CD4-positive, alpha-beta T cell treated with Interferon gamma for 1 hour (primary cell): Measurements from ENCODE around the gene TMPRSS15.
"Not testable (repeated sequence)": the region's sequence is repeated elsewhere in the genome, so short reads cannot be mapped to it uniquely, and the experiment has no call there.

Experiments used
- DNase-seq: peaks from one replicate; pipeline ENCODE4 v3.0.0-alpha.2; 2020

The TMPRSS15 gene

GRCh38 chr21:18403735-18404450 lies at the start of gene TMPRSS15:
TSS of gene TMPRSS15 (minus strand) at chr21:18403785. CDS start at chr21:18403622, 163 bp downstream.
- DNase-seq = no peak

GRCh38 chr21:18451670-18452069 lies 48.1 kb upstream of the TMPRSS15 start:
- DNase-seq = no peak

GRCh38 chr21:18449605-18450550 lies 46.3 kb upstream of the TMPRSS15 start:
- DNase-seq = no peak

- DNase-seq = peak; percentile 57
These were observed 40.1 kb upstream of the TMPRSS15 start for GRCh38 chr21:18443701-18444100.

- DNase-seq = no peak
These were observed 39.5 kb upstream of the TMPRSS15 start for GRCh38 chr21:18443085-18443484.

- DNase-seq = no peak
These were observed 26.8 kb upstream of the TMPRSS15 start for GRCh38 chr21:18430341-18430740.

GRCh38 chr21:18424276-18424675 lies 20.7 kb upstream of the TMPRSS15 start:
- no peak for DNase-seq

GRCh38 chr21:18417141-18417790 lies 13.7 kb upstream of the TMPRSS15 start:
- no peak for DNase-seq

GRCh38 chr21:18411565-18411964 lies 8.0 kb upstream of the TMPRSS15 start:
- DNase-seq = no peak

GRCh38 chr21:18409579-18409978 lies 6.0 kb upstream of the TMPRSS15 start:
- DNase-seq = no peak

GRCh38 chr21:18398843-18399242 lies 4.7 kb downstream of the TMPRSS15 start:
- DNase-seq = no peak

GRCh38 chr21:18387994-18388393 lies 15.6 kb downstream of the TMPRSS15 start:
- DNase-seq = no peak

- DNase-seq = no peak
These were observed 18.8 kb downstream of the TMPRSS15 start for GRCh38 chr21:18384771-18385170.

GRCh38 chr21:18382934-18383619 lies 20.5 kb downstream of the TMPRSS15 start:
- not testable (repeated sequence) for DNase-seq

GRCh38 chr21:18382141-18382540 lies 21.4 kb downstream of the TMPRSS15 start:
- no peak for DNase-seq

GRCh38 chr21:18373606-18374005 lies 30.0 kb downstream of the TMPRSS15 start:
- no peak for DNase-seq

- DNase-seq = no peak
These were observed 33.3 kb downstream of the TMPRSS15 start for GRCh38 chr21:18370301-18370700.

GRCh38 chr21:18369115-18369514 lies 34.5 kb downstream of the TMPRSS15 start:
- no peak for DNase-seq

- no peak for DNase-seq
These were observed 35.4 kb downstream of the TMPRSS15 start for GRCh38 chr21:18368205-18368604.

GRCh38 chr21:18356801-18357200 lies 46.8 kb downstream of the TMPRSS15 start:
- DNase-seq = no peak

GRCh38 chr21:18354947-18355346 lies 48.6 kb downstream of the TMPRSS15 start:
- DNase-seq = no peak

GRCh38 chr21:18350216-18350615 lies 53.4 kb downstream of the TMPRSS15 start:
- DNase-seq = no peak

- DNase-seq = no peak
These were observed 54.1 kb downstream of the TMPRSS15 start for GRCh38 chr21:18349468-18349867.
